G401.6 (cell line): ENCODE data around the gene NCF4.

Experiments used
- FAIRE-seq: peaks from 2 replicates; lab custom pipeline; 2012; peaks lifted over from hg19 to GRCh38; lab: Jason Lieb, UNC

The NCF4 gene

DNA sequence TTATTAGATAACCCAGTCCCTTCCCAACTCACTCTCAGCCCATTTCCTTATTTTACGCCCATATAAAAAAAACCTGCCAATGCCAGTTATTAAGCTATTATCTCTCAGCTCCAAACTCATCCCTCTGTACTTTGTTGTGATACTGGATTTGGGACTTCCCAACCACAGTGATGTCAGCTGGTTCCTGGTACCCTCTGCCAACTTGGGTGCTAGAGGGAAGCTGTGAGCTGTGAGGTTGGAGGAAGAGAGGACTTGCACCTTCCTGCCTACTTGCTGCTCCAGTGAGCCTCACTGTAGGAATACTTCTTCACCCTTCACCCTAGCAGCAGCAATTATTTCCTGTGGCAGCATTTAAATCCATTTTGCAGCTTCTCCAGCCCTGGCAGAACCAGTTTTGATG, 33.5 kb downstream of the NCF4 start:
- FAIRE-seq, result no peak

DNA sequence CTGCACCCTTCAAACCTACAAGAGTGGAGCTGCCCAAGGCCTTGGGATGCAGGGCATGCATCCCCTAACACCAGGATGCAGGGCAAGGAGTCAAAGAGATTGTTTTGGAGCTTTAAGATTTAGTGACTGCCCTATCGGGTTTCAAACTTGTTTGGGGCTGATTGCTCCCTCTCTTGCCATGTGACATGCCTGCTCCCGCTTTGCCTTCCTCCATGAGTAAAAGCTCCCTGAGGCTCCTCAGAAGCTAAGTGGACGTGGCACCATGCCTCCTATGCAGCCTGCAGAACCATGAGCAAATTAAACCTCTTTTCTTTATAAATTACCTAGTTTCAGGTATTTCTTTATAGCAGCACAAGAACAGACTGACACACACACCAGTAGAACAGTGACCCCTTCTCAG, 36.8 kb downstream of the NCF4 start:
- no peak for FAIRE-seq

DNA sequence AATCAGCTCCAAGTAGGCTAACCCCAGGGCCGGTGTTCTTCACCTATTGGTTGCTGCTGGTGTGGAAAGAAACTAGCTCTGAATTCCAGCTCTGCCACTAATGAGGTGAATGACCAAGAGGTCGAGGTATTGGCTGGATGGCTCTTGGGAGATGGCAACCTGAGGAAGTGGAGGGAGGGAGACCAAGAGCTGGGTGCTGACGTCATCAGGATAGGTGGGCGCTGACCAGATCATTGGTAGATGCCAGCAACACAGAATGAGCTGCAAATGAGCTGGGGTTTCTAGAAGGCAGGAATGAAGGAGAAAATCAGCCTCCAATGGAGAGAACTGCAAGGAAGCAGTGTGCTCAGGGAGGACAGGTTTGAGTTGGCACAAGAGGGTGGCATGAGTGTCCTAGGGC, 37.9 kb downstream of the NCF4 start:
- no peak for FAIRE-seq

DNA sequence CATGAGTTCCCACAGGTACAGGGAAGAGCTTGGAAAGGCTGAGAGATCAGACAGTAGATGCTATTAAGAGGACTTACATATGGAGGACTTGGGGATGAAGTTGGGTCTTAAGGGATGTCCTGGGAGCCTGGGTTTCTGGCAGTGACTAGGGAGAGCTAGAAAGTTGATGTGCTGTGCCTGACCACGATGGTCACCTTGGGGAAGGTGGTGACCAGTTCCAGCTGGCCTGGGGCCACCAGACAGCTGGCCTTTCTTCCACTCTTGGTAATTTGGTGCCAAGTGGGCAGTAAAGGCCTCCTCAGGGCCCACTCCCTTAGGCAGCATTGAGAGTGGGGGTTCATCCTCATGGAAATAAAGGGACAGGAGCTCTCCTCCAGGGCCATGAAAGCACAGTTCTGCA, 38.7 kb downstream of the NCF4 start:
- FAIRE-seq, result no peak

DNA sequence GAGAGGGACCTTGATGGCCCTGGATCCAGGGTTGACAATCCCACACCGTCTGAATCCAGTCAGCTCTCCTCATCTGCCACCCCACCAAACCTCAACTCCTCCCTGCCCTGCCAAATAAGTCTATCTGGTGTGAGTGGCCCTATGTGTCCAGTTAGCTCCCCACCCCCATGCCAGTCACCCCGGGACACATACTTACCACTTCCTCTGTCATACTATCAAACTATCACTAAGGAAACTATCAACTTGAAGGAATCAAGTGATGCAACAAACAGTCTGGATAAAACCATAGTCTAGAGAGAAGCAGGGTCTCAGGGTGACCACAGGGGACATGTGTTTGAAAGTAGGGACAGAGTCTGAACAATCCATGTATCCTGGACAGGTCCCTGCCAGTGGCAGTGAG, 39.4 kb downstream of the NCF4 start:
- FAIRE-seq, result no peak

DNA sequence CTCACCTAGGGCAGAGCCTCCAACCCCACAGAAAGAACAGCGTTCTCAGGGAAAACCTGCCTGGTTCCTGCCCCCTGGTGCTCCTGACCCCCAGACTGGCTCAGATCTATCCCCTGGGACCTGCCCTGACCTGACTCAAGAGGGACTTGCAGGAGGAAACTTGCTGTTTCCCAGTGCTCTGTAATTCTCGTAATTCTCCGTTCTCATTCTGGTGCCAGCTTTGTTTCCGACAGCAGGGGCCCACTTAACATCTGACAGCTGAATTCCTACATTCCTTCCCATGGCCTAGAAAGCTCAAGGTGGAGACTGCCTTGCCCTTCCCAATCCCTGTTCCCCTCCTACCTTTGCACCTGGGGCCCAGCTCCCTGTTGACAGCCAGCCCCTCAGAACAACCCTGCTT, 40.1 kb downstream of the NCF4 start:
- FAIRE-seq, result no peak

DNA sequence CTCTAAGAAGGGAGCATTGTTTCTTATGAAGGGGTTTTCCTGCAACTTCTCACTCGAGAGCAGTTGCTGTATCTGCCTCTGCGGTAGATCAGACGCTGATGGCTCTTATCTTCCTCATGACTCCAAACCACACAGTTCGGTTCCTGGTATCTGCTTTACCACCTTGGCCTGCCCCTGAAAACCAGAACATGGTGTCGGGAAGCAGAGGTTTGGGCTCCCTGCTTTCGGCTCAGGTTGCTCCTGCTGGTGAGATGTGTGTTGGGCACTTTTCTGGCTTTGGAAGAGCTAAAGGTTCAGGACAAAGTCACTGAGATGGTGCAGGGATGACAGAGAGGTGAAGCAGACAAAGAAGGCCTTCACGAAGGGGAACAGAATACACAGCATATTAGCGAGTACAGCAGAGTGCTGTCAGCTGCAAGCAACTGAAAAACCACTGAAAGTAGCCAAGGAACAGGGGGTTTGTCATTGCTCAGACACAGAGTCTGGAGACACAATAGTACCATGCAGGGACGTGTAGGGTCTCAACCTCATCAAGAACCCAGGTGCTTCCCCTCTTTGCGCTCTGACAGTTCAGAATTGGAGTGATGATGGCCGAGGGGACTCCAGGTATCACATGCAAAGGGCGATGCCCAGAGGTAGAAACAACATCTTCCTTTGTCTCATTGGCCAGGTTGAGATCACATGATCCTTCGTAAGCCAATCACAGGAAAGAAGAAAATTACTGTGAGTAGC, 40.8 kb downstream of the NCF4 start:
- FAIRE-seq, result no peak

DNA sequence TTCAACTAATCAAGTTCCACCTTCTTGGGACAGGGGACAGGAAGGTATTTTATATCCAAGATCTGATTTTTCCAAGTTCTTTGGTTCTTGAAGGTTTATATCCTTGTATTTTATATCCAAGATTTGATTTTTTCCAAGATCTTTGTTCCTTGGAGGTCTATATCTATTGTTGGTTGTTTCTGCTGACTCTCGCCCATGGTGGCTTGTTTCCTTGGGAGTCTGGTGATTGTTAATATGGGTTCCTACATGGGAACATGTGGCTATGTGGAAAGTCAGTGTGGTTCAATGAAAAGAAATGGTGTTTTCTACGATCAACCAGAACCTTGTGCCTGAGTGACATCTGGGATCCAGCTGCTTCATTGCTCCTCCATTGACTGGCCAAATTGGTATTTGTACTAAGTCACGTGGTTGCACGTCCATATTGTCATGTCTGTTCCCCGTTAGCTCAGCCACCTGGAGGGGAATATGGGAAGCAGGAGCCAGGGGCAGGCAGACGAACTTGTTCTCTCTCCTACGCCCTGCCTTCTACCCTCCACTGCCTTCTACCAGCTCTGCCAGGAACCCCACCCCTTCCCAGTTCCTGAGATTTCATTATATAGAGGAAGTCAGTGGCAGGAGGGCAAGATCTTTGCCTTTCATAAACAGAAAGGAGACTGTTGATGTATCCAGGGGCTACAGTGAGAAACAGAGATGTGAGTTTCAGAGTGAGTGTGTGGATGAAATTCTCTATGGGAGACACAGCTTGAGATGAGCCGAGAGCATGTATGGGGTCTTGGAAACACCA, 41.5 kb downstream of the NCF4 start:
- FAIRE-seq, result no peak

DNA sequence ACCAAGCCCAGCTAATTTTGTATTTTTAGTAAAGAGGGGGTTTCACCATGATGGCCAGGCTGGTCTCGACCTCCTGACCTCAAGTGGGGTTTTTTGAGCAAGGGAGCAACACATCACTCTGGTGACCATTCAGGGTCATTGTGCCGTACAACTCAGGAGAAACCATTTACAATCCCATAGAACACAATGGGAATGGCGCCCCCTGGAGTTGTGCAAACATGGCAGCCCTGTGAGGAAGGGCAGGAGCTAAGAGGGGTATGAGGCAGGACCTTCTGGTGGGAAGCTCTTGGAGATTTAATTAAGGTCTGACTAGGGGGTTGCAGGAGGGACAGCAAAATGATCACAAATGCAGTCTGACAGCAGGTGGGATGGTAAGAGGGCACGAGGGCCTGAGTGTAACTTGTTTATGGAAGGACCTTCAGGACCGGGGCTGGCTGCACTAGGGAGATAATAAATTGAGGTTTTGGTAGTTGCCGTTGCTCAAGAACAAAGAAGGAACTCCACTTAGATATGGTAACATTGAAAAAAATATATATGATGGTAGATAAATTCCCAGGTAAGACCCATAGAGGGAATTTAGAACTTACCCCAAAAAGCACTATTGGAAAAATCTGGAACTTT, 43.6 kb downstream of the NCF4 start:
- FAIRE-seq, result no peak

DNA sequence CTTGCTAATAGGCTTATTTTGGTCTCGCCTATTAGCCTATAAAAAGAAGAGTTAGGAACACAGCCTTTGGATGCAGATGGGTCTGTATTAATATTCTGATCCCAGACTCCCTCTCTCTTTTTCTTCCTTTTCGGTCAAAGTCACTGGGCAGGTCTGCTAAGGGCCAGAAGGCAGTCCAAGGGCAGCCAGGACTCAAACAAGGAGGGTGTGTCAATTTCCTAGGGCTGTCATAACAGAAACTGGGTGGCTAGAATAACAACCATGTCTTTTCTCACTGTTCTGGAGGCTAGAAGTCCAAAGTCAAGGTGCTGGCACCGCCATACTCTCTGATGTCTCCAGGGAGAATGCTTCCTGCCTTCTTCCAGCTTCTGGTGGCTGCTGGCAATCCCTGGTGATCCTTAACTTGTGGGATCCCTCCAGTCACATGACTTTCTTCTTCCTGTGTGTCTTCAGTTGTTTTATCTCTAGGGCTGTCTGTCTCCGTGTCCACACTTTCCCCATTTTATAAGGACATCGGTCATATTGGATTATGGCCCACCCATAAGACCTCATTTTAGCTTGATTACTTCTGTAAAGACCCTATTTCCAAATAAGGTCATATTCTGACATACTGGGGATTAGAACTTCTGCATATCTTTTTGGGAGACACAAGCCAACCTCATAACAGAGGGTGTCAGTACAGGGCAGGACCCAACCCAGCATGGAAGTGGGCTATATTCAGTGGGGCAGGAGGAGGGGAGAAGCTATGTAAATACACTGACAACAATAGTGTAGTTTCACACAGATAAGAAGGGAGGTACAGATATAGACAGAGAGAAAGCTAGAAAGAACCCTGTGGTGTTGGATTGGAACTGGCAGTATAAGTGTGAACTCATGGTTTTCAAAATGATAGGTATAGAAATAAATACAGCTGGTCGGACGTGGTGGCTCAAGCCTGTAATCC, 46.7 kb downstream of the NCF4 start:
- FAIRE-seq, result no peak

DNA sequence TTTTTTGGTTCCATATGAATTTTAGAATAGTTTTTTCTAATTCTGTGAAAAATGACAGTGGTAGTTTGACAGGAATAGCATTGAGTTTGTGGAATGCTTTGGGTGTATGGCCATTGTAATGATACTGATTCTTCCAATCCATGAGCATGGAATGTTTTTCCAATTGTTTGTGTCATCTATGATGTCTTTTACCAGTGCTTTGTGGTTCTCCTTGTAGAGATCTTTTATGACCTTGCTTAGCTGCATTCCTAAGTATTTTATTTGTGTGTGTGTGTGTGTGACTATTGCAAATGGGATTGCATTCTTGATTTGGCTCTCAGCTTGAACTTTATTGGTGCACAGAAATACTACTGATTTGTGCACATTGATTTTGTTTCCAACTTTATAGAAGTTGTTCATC, 49.7 kb downstream of the NCF4 start:
- FAIRE-seq, result no peak

DNA sequence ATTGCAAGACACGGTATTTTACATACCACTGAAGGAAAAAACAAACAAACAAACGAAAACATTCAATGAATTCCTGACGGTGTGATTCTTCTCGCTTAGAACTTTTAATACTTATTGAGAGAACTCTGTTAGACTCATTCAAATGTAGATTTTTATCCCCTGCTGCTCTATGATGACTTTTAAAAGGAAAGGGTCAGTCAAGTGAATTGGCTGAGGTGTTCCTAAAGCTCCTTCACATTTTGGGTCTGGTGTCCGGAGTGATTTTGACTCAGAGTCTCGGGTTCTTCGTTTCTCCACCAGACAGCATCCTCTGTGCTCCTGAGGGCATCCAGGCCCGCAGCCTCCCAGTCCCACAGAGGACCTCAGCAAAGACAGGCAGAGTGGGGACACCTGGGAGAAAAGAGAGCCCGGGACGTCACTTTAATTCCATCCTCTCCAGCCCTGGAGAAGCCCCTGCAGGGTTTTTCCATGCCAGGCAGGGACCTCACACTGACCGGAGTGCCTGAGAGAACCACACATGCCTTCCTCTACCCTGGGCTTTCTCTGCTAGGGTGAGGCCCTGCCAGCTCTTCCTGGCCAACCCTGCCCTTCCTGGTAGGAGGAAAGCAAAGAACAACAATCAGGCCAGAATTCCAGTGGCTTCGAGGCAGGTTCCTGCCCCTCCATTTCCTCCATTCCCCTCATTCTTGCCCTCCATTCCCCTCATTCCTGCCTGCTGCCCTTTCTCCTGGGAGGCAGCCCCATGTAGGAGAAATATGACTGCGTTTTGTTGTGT, 51.3 kb downstream of the NCF4 start:
- no peak for FAIRE-seq

DNA sequence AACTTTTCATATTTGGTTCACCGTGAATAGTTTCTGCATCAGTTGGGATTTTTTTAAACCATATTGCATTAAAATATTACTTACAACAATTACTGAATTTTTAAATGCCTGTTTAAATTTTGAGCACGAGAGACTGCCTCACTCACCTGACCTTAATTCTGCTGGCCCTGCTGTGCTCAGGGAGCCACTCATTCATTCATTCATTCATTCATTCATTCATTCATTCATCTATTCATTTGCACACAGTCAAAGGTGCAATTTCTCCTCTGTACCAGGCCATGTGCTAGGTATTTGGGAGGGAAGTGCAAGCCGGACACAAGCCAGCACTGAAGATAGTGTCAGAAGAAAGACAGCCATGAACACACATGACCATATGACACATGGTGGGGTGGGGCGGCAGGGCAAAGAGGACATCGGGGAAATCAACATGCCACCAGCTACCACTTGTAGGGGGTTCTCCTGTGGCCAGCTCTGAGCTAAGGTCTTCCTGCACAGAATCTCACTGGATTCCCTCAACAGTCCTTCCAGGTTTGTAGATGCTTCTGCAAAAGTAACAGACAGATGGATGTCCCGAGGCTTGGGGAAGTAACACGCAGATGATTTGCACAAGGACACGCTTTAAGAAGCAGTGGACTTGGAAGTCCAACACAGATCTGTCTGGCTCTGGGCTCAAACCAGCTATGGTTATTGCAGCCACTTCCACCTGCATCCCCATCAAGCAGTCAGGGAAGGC, 52.1 kb downstream of the NCF4 start:
- FAIRE-seq, result no peak

DNA sequence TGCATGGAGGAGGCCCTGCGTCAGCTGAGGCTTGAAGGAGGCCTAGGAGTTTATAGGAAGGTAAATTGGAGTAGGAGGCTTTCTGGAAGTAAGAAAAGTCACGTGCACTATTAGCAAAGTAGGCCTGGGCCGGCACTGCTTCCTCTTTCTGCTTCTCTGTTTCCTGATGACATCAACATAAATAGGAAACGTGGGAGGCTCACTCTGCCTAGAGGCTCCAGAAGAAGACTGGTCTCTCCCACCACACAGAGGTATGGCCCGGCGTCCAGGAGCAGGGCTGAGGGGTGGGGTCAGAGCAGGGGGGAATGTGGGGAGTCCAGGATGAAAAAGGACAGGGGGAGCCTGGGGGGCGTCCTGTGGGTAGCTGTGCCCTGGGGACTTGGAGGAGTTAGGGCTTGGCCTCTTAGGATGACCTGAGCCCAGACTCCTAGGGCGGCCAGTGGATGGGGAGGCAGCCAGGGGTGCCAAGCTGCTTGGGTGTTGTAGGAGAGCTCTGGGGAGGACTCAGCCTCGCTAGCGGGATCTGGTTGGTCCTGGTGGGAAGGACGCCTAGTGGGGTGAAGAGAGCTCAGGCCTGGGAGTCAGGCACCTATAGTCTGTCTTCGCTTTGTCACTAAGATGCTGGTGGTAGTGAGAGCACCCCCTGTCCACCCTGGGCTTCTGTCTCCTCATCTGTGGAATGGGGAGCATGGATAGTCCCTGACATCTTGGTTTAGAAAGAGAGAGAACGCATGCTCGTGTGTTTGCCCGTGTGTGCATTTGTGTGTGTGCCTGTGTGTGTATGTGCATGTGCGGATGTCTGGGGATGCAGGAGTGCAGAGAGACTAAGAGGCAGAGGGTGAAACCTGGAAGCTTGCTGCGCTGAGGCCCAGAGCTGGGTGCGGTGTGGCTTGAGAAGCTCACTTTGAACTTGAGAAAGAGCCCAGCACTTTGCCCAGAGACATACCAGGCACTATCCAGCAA, 52.9 kb downstream of the NCF4 start, which contains the start of gene CSF2RB:
Gene CSF2RB, plus strand, starts transcription at position 202 of the 963 bp plus-strand sequence. CDS start 8,580 bp downstream, outside the sequence.
- no peak for FAIRE-seq

DNA sequence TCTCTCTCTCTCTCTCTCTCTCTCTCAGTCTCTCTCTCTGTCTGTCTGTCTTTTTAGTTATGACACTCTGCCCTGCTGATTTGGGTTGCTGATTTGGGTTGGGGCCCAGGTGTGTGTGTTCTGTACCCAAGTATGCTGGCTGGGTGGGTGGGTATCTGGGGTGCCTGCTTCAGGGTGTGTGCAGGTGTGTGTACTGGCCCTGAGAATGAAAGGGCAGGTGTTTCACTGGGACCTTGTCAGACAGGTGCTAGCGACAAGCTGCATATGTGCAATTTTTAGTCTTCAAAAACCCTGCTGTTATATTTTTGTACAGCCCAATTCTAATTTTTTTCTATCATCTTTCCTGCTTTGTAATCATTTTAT, 53.6 kb downstream of the NCF4 start:
- FAIRE-seq, result no peak

DNA sequence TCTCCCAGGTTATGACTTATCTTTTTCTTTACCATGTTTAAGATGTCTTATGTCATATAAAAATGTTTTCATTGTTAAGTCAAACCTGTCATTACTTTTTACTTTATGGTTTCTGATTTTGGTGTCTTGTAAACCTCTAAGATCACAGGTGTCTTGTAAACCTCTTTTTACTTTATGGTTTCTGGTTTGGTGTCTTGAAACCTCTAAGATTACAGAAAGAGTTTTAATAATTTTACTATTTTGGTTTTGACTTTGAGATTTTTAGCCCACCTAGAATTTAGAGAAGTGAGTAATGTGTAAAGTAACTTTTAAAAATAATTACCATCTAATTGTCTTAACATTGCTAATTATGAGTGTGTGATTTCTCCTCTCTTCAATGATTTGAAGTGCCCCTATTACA, 55.2 kb downstream of the NCF4 start:
- peak; percentile 21 for FAIRE-seq

DNA sequence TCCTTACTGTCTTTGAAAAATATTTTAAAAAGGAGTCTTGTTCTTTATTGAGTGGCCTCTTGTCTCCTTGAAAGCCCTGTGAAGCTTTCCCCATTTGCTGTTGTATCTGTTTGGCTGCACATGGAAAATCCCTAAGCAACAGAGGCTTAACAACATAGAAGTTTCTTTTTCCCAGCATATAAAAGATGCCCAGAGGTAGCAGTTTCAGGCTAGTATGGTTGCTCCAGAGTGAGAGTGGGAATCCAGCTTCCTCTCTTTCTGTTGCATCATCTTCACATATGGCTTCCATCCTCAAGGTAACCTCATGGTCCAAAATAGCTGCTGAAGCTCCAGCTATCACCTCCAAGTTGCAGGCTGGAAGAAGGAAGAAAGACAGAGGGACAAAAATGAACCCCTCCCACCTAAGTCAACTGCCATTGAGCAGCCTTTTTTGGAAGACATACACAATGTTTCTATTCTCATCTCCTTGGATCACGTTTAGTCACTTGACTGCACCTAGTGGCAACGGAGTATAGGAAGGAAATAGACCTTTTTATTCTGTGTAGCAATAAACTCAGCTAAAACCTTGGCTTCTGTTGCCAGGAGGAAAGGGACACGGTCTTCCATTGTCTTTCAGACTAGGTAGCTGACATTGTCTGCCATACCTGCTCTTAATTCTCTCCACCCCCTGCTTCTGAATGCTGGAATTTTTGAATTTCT, 57.9 kb downstream of the NCF4 start:
- no peak for FAIRE-seq

DNA sequence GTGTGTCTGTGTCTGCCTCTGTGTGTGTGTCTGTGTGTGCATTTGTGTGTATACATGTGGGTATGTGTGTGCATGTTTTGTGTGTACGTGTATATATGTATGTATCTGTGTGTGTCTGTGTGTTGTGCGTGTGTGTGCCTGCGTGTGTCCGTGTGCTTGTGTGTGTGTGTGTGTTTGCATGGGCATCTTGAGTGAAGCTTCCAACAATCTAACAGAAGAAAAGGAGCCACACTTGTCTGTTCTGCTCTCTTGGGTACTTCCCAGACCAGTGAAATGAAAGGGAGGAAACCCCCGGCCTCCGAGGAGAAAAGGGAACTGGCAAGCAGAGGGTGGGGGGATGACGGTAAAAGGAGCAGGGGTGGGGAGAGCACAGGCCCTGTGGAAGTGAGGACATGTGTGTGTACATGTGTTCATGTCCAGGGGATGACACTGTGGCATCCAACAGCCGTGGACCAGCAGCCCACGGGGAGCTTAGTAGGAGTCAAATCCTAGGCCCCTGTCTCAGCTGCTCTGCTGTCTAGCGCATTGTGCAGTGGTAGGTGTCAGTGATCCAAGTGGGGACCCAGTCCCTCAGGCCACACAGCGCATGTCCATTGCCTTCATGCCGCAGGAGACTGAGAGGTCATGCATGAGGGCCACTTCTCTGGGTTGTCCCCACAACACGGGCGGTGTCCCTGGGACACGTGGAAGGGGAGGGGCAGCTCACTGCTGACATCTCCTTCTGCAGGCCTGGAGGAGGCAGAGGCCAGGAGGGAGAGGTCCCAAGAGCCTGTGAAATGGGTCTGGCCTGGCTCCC, 60.7 kb downstream of the NCF4 start:
- no peak for FAIRE-seq
